Activated CD4-positive, alpha-beta T cell treated with anti-CD3 and anti-CD28 coated beads, Interleukin-2, amount 10 ng/mL, durations not matched to agents 24 days and 14 days (primary cell): ENCODE measurements around the gene ANKIB1. TPM values are rescaled to one million over a fixed set of nuclear protein-coding genes. Genes with fewer than 3 reads are reported as not detected.

Source experiments
- DNase-seq: peaks from one replicate; pipeline ENCODE4 v3.0.0; 2022
- H3K27ac Mint-ChIP-seq: one replicate; pipeline ENCODE4 v1.8.0; 2022; ENCODE audit warnings: mild to moderate bottlenecking, mixed read lengths
- H3K27me3 Mint-ChIP-seq: one replicate; pipeline ENCODE4 v1.8.0; 2022; ENCODE audit warnings: mixed read lengths
- H3K36me3 Mint-ChIP-seq: one replicate; pipeline ENCODE4 v1.8.0; 2022; ENCODE audit warnings: low read depth, mild to moderate bottlenecking, mixed read lengths
- H3K4me1 Mint-ChIP-seq: one replicate; pipeline ENCODE4 v1.8.0; 2021; ENCODE audit warnings: mixed read lengths
- H3K4me3 Mint-ChIP-seq: one replicate; pipeline ENCODE4 v1.8.0; 2022; ENCODE audit warnings: mild to moderate bottlenecking, moderate library complexity, mixed read lengths
- H3K9me3 Mint-ChIP-seq: one replicate; pipeline ENCODE4 v1.8.0; 2021; ENCODE audit warnings: mixed read lengths
- intact Hi-C: fragments of 100-400 bp; cut with micrococcal nuclease; formaldehyde crosslinking; loops from one replicate; pipeline ENCODE4 v1.15.1; 2023
- total RNA-seq: library from RNA; stranded (reverse); gene quantifications from 2 replicates; pipeline ENCODE4 v1.2.3, GENCODE V29; 2022

ANKIB1 gene
- total RNA-seq, 1 donor from 2014 or later, result 54.3 TPM

- intact Hi-C loops, result no loop called here
- H3K27me3 Mint-ChIP-seq, result peaks cover 16% of the 10 kb centered on the region
These were observed 167.0 kb downstream of the ANKIB1 start for GRCh38 chr7:92412745-92413144.

GRCh38 chr7:92413550-92413949 lies 167.8 kb downstream of the ANKIB1 start:
- Mint-ChIP-seq H3K9me3 (peaks cover 6% of the 10 kb centered on the region), H3K4me3 (no peak overlapping the region), H3K36me3 (no peaks in the 10 kb centered on the region), H3K4me1 (no peaks in the 10 kb centered on the region), H3K27ac (no peak overlapping the region), H3K27me3 (peaks cover 16% of the 10 kb centered on the region)
- DNase-seq, result no peak
- intact Hi-C loops, result no loop called here

More at GRCh38 chr7:92412745-92413144, 167.0 kb downstream of the ANKIB1 start:
- Mint-ChIP-seq H3K36me3 (no peaks in the 10 kb centered on the region), H3K4me1 (no peaks in the 10 kb centered on the region), H3K27ac (no peak overlapping the region), H3K4me3 (no peak overlapping the region), H3K9me3 (peaks cover 6% of the 10 kb centered on the region)
- no peak for DNase-seq

- intact Hi-C loops, result no loop called here
- Mint-ChIP-seq H3K27me3 (peaks cover 16% of the 10 kb centered on the region), H3K36me3 (no peaks in the 10 kb centered on the region), H3K9me3 (no peaks in the 10 kb centered on the region), H3K4me1 (no peaks in the 10 kb centered on the region), H3K27ac (no peak overlapping the region), H3K4me3 (no peak overlapping the region)
- no peak for DNase-seq
These were observed 169.5 kb downstream of the ANKIB1 start for GRCh38 chr7:92415225-92415624.

GRCh38 chr7:92417913-92418312 lies 172.1 kb downstream of the ANKIB1 start:
- H3K27ac Mint-ChIP-seq, result no peak overlapping the region
- H3K4me1 Mint-ChIP-seq, result no peaks in the 10 kb centered on the region
- no peak overlapping the region for H3K4me3 Mint-ChIP-seq
- DNase-seq, result peak; percentile 32
- peaks cover 14% of the 10 kb centered on the region for H3K27me3 Mint-ChIP-seq
- no peaks in the 10 kb centered on the region for H3K36me3 Mint-ChIP-seq
- no peaks in the 10 kb centered on the region for H3K9me3 Mint-ChIP-seq
- intact Hi-C loops, result no loop called here

- Mint-ChIP-seq H3K4me1 (peaks cover 14% of the 10 kb centered on the region), H3K36me3 (no peaks in the 10 kb centered on the region), H3K27ac (no peak overlapping the region), H3K4me3 (no peak overlapping the region), H3K27me3 (peaks cover 3% of the 10 kb centered on the region), H3K9me3 (no peaks in the 10 kb centered on the region)
- intact Hi-C loops, result loop anchor here (5.0 to 10.0 kb wide), 2 partner anchors 40 to 633 kb away; no protein-coding TSS in a partner anchor
- no peak for DNase-seq
These were observed 176.1 kb downstream of the ANKIB1 start for GRCh38 chr7:92421676-92422435.

- Mint-ChIP-seq H3K27me3 (peaks cover 3% of the 10 kb centered on the region), H3K4me3 (no peak overlapping the region), H3K27ac (no peak overlapping the region), H3K9me3 (no peaks in the 10 kb centered on the region), H3K4me1 (peaks cover 14% of the 10 kb centered on the region), H3K36me3 (no peaks in the 10 kb centered on the region)
- DNase-seq, result no peak
- intact Hi-C loops, result loop anchor here (5.0 to 10.0 kb wide), 2 partner anchors 39 to 632 kb away; no protein-coding TSS in a partner anchor
These were observed 177.2 kb downstream of the ANKIB1 start for GRCh38 chr7:92422926-92423325.

GRCh38 chr7:92423710-92424131 lies 177.9 kb downstream of the ANKIB1 start:
- Mint-ChIP-seq H3K36me3 (no peaks in the 10 kb centered on the region), H3K4me1 (peaks cover 14% of the 10 kb centered on the region), H3K27ac (no peak overlapping the region), H3K4me3 (peak overlapping the region; percentile 55), H3K9me3 (no peaks in the 10 kb centered on the region), H3K27me3 (peaks cover 3% of the 10 kb centered on the region)
- intact Hi-C loops, result loop anchor here (1.0 to 10.0 kb wide), 3 partner anchors 24 to 631 kb away; partner anchors contain the start of gene GATAD1
- no peak for DNase-seq

- H3K4me3 Mint-ChIP-seq, result peak overlapping the region; percentile 92
- intact Hi-C loops, result loop anchor here (10.0 kb wide), 1 partner anchor 629 kb away; no protein-coding TSS in a partner anchor
- DNase-seq, result no peak
- H3K4me1 Mint-ChIP-seq, result peaks cover 20% of the 10 kb centered on the region
- H3K27ac Mint-ChIP-seq, result no peak overlapping the region
- H3K36me3 Mint-ChIP-seq, result no peaks in the 10 kb centered on the region
- peaks cover 6% of the 10 kb centered on the region for H3K27me3 Mint-ChIP-seq
- no peaks in the 10 kb centered on the region for H3K9me3 Mint-ChIP-seq
These were observed 179.7 kb downstream of the ANKIB1 start for GRCh38 chr7:92425311-92425947.

GRCh38 chr7:92427193-92427592 lies 181.4 kb downstream of the ANKIB1 start:
- Mint-ChIP-seq H3K4me1 (peaks cover 20% of the 10 kb centered on the region), H3K27me3 (peaks cover 4% of the 10 kb centered on the region), H3K27ac (no peak overlapping the region), H3K9me3 (no peaks in the 10 kb centered on the region), H3K36me3 (no peaks in the 10 kb centered on the region), H3K4me3 (no peak overlapping the region)
- intact Hi-C loops, result loop anchor here (10.0 kb wide), 1 partner anchor 628 kb away; no protein-coding TSS in a partner anchor
- no peak for DNase-seq

- H3K4me3 Mint-ChIP-seq, result no peak overlapping the region
These were observed 186.6 kb downstream of the ANKIB1 start for GRCh38 chr7:92432299-92432946.

GRCh38 chr7:92433019-92433418 lies 187.2 kb downstream of the ANKIB1 start:
- H3K27me3 Mint-ChIP-seq, result peaks cover 4% of the 10 kb centered on the region
- no peaks in the 10 kb centered on the region for H3K36me3 Mint-ChIP-seq
- DNase-seq, result no peak
- peaks cover 6% of the 10 kb centered on the region for H3K4me1 Mint-ChIP-seq
- intact Hi-C loops, result no loop called here
- H3K4me3 Mint-ChIP-seq, result no peak overlapping the region
- H3K27ac Mint-ChIP-seq, result no peak overlapping the region
- no peaks in the 10 kb centered on the region for H3K9me3 Mint-ChIP-seq

More at GRCh38 chr7:92432299-92432946, 186.6 kb downstream of the ANKIB1 start:
- H3K27ac Mint-ChIP-seq, result no peak overlapping the region
- intact Hi-C loops, result no loop called here
- no peak for DNase-seq
- no peaks in the 10 kb centered on the region for H3K36me3 Mint-ChIP-seq
- H3K4me1 Mint-ChIP-seq, result peaks cover 6% of the 10 kb centered on the region
- H3K27me3 Mint-ChIP-seq, result peaks cover 4% of the 10 kb centered on the region
- H3K9me3 Mint-ChIP-seq, result no peaks in the 10 kb centered on the region

GRCh38 chr7:92435542-92435941 lies 189.8 kb downstream of the ANKIB1 start:
- intact Hi-C loops, result no loop called here
- H3K36me3 Mint-ChIP-seq, result no peaks in the 10 kb centered on the region
- no peak overlapping the region for H3K27ac Mint-ChIP-seq
- no peaks in the 10 kb centered on the region for H3K4me1 Mint-ChIP-seq
- H3K27me3 Mint-ChIP-seq, result peaks cover 6% of the 10 kb centered on the region
- DNase-seq, result no peak
- no peaks in the 10 kb centered on the region for H3K9me3 Mint-ChIP-seq
- H3K4me3 Mint-ChIP-seq, result no peak overlapping the region

GRCh38 chr7:92436612-92437445 lies 191.1 kb downstream of the ANKIB1 start:
- intact Hi-C loops, result no loop called here
- no peaks in the 10 kb centered on the region for H3K9me3 Mint-ChIP-seq
- H3K36me3 Mint-ChIP-seq, result no peaks in the 10 kb centered on the region
- H3K4me1 Mint-ChIP-seq, result no peaks in the 10 kb centered on the region
- no peak overlapping the region for H3K27ac Mint-ChIP-seq
- H3K4me3 Mint-ChIP-seq, result no peak overlapping the region
- no peak for DNase-seq
- H3K27me3 Mint-ChIP-seq, result peaks cover 9% of the 10 kb centered on the region
